ENCODE data around the gene CTBP1.

- TF ChIP-seq POLR2A (IDR thresholded peaks at IDR 0.05; ENCODE audit: low read length) (no peak), GATA1 (IDR thresholded peaks at IDR 0.05; ENCODE audit: low read depth, low read length) (no peak)
These were observed 69.9 kb downstream of the CTBP1 start for GRCh38 chr4:1179089-1179441.

Measured in erythroblast (primary cell).